GM19395 (cell line): ENCODE results near the gene KLC1.
"Not testable (repeated sequence)": the region's sequence is repeated elsewhere in the genome, so short reads cannot be mapped to it uniquely, and the experiment has no call there.

Experiments
- ATAC-seq: cut with Tn5 transposase; IDR thresholded peaks from one replicate; pipeline ENCODE4 v1.9.1; 2021; ENCODE audit warnings: mild to moderate bottlenecking, moderate library complexity; ENCODE audit not compliant: unreplicated experiment

Gene KLC1

GRCh38 chr14:103624860-103625259, 4.2 kb upstream of the KLC1 start:
- no peak for ATAC-seq

DNA sequence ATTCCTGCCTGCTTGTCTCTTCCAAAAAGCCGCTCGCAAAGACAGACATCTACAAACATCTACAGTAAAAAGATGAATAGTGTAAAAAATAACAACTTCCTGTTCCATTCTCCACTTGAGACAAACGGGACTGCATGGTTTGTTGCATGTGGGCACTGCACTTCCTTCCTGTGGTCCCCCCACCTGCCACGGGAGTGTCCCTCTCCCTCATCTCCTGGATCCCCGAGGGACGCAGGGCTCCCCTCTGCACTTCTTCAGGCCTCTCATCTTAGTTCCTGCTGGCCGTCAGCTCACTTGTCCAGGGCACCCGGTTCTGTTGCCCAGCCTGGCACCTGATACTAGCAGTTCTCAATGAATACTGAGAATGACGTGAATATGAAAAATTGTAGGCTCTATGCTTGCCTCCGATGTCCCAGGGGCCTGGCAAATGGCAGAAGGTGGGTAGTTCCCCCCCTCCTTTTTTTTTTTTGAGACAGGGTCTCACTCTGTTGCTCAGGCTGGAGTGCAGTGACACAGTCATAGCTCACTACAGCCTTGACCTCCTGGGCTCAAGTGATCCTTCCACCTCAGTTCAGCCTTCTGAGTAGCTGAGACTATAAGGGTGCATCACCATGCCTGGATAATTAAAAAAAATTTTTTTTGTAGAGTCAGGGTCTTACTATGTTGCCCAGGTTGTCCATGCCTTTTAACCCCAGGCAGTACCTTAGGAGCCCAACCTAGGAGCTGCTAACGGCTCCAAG, 3.5 kb upstream of the KLC1 start:
- no peak for ATAC-seq

DNA sequence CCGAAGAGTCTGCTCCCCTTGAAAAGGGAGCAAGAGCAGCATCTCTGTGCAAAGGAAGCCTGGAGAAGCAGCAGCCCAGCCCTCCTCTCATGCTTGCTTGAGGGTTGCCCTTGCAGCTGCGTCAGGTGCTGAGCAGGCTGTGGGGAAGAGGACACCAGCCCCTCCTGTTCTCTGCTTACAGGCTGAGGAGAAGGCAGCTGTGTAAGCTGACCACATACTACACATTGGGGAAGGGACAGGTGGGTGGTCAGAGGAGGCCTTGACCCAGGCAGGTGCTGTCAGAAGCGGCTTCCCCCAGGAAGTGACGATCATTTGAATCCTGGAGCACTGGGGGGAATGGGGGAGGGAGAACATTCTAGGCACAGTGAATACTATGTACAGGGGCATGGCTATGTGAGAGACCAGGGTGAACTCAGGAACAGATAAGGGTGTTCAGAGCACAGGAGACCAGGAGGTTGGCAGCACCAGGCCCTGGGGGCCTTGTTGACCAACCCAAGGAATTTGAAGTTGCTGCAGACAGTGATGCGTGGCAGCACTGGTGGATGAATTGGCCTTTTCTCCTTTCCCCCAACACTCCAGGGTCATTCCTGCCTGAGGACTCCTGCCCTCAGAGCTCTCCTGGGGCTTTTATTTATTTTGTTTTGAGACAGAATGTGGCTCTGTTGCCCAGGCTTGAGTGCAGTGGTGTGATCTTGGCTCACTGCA, 2.7 kb upstream of the KLC1 start:
- ATAC-seq = no peak

DNA sequence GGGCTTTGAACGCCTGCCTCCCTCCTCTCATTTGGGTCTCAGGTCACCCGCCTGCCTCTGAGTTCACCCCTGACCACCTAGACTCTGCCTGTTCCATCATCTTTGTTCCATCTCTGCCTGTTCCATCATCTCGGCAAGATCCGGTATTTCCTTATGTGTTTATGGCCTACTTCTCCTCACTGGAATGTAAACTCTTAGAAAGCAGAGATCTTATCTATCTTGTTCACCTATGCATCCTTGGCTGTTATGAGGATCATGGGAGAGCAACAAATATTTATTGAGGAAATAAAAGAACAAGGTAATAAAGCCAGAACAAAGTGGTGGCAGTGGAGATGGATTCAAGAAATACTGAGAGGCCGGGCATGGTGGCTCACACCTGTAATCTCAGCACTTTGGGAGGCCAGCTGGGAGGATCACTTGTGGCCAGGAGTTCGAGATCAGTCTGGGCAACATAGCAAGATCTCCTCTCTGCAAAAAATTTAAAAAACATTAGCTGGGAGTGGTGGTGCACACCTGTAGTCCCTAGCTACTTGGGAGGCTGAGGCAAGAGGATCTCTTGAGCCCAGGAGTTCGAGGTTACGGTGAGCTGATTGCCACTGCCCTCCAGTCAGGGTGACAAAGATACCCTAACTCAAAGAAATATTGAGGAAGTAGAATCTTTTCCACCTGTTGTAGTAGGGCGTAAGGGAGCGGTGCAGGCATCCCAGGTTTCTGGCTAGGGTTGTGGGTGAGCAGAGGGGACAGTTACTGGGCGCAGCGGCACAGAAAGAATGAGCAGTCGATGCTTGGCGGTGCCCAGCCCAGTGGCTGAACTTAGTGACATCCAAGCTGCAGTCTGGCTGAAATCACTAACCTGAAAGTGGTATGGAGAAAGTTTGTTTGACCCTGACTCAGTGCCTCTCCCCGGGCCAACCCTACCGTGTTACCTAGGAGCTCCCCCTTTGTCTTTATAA, 1.7 kb upstream of the KLC1 start:
- ATAC-seq = no peak

DNA sequence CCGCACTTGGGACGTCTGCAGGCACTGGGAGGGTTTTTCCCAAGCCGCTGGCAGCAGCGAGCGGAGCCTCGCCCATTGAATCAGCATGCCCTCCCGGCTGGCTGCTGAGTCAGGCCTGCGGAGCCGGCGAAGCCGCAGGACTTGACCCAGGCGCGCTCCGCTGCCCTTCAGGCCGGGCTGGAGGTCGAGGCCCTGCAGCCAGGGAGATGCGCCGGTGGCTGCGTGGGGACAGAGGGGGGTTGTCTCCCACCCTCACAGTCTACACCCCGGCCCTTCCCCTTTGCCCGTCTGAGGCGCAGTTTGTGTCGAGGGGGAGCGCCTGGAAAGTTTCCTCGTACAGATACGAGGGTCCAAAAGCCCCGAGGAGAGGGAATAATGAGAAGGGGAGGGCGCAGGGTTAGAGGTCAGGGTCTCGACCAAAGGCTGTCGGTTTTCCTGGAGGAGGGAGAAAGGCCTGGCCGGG, 759 bp upstream of the KLC1 start:
- no peak for ATAC-seq

GRCh38 chr14:103629503-103630121, 601 bp downstream of the KLC1 start:
- ATAC-seq = peak; percentile 25

DNA sequence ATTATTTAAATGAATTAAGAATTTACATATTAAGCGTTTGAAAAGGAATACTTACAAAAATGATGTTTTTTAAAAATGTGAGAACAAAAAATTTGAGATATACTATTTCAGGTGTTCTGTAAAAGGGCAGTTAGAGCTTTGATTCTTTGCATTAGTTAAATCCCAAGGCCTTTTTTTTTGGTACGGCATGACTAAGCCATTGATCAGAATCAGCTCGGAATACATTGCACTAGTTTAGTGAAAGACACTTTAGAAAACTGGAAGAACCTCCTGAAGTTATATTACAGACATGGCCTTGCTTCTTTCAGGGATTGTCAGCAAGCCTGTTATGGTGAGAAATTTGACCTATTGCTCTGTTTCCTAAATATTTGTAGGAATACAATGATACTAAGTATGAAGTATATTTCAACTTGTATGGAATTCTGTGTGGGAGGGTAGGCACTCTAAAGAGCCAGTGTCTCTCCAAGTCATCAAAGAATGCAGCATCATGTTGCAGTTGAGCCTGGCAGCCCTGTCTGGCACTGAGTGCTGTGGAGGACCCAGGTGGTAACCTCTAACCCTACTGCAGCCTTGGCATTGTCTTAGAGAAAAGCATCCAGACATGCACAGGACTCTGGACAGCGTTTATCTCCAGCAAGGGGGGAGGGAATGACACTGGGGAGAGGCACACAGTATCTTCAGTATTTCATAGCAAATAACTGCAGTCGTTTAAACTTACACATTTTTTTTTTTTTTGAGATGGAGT, 1.5 kb downstream of the KLC1 start:
- no peak for ATAC-seq

DNA sequence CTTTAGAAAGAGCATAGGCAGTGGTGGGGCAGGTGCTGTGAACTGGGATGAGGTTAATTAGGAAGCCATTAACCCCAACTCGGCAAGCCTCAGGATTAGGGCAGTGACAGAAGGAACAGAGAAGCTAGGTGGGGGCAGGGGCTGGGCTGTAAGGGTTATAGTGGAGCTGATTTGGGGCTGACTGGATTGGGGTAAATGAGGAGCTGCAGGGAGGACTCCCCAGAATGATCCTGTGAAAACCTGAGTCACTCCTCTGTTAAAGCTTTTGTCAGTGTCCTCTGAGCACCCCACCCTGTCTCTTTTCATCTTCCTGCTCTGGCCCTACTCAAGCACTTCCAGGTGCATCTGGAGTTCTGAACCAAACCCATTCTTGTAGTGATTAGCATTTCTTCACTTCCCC, 4.4 kb downstream of the KLC1 start:
- ATAC-seq = no peak

GRCh38 chr14:103634156-103634555, 5.1 kb downstream of the KLC1 start:
- ATAC-seq = no peak

DNA sequence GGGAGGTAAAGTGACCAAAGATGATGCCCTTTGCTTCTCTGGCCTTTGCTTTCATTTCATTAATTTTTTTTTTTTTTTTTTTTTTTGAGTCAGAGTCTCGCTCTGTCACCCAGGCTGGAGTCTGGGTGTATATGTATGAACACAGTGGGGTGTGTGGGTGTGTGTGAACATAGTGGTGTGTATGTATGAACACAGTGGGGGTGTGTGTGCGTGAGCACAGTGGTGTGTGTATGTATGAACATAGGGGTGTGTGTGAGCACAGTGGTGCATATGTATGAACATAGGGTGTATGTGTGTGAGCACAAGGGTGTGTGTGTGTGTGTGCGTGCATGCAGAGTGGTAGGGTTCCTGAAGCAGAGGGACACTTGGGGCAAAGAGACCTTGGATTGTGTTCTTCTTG, 9.6 kb downstream of the KLC1 start:
- no peak for ATAC-seq

- ATAC-seq = no peak
These were observed 12.2 kb downstream of the KLC1 start for GRCh38 chr14:103641161-103641560.

- no peak for ATAC-seq
These were observed 17.2 kb downstream of the KLC1 start for GRCh38 chr14:103646189-103646588.

GRCh38 chr14:103649001-103649400, 20.0 kb downstream of the KLC1 start:
- ATAC-seq = no peak

DNA sequence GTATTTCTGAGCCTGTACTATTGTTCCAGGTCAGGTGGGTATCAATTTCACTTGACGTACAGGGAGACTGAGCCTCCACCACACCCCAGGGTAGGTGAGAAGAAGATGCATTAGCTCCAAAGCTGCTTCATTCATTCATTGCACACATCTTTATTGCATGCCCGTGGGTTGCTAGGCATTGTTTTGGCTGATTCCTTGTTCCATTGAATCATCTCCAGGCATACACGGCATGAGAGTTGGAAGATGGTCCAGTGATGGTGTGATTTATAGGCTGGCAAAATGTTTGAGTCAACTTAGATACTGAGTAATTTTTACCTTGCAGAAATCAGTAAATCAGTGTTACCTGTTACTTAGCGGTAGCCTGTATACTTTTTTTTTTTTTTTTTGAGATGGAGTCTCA, 21.2 kb downstream of the KLC1 start:
- ATAC-seq = no peak

- ATAC-seq = no peak
These were observed 22.6 kb downstream of the KLC1 start for GRCh38 chr14:103651585-103651984.

DNA sequence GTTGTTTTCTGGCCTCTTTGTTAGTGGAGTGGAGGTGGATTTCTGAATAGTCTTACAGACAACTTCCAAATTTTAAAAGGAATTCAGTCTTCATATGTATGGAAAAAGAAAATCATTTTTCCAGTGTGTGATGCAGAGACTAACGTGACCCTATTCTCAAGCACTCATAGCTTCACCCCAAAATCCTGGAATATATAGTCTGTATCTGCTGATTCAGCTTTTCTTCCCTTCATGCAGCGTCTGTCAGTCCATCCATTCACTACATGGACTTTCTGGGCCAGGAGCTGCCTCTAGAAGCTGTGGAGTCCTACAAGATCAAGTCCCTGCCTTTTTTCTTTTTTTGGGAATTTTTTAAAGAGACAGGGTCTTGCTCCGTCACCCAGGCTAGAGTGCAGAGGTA, 23.8 kb downstream of the KLC1 start:
- no peak for ATAC-seq

DNA sequence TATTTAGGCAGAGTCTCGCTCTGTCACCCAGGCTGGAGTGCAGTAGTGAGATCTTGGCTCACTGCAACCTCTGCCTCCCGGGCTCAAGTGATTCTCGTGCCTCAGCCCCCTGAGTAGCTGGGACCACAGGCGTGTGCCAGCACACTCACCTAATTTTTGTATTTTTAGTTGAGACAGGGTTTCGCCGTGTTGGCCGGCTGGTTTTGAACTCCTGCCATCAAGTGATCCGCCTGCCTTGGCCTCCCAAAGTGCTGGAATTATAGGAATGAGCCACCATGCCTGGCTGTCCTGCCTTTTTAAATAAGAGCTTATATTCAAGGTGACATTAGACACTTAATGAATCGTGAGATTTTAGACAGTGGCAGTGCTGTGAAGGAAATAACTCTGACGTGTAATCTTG, 24.3 kb downstream of the KLC1 start:
- ATAC-seq = not testable (repeated sequence)

DNA sequence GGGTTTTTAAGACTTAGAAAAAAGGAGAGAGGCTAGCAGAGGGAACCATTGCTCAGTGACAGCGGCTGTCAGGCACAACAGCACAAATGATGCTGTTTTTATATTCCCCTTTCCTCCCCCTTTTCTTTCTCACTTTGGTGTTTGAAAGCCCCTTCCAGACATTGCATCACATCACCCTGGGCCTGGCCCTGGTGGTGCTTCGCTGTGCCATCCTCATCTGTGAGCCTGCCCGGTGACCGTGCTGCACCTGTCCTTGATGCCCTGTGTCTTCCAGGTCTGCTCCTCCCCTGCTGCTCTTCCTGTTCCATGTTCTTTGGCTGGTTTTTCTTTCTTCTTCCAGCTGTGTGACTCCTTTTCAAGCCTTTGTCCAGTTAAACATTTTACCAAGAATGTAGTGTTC, 24.8 kb downstream of the KLC1 start:
- ATAC-seq = no peak

GRCh38 chr14:103654619-103655018, 25.6 kb downstream of the KLC1 start:
- ATAC-seq = no peak

- no peak for ATAC-seq
These were observed 27.2 kb downstream of the KLC1 start for GRCh38 chr14:103656031-103656755.
